Stimulated activated CD4-positive, alpha-beta T cell treated with anti-CD3 and anti-CD28 coated beads, Interleukin-12 subunit alpha, Interleukin-12 subunit beta, amount 100 ng/mL, for 24 hours (primary cell): ENCODE measurements around the gene PRR12.

Experiments used
- DNase-seq, 2 experiments: peaks; one replicate each; pipeline ENCODE4 v3.0.0-alpha.2; 2020; ENCODE audit warnings: low read depth in 2 of 2

The PRR12 gene

GRCh38 chr19:49592486-49593232 lies 1.7 kb downstream of the PRR12 start:
- no peak for DNase-seq

GRCh38 chr19:49593233-49594113 lies 2.5 kb downstream of the PRR12 start:
- DNase-seq, result peak; percentile 79 to 96

GRCh38 chr19:49594157-49594992 lies 3.4 kb downstream of the PRR12 start:
- DNase-seq, result no peak

- DNase-seq, result no peak
Observed at GRCh38 chr19:49594993-49595818, 4.2 kb downstream of the PRR12 start.

- DNase-seq, result no peak
Observed at GRCh38 chr19:49595819-49596404, 4.9 kb downstream of the PRR12 start.

- no peak for DNase-seq
Observed at GRCh38 chr19:49596407-49596806, 5.4 kb downstream of the PRR12 start.

- no peak for DNase-seq
Observed at GRCh38 chr19:49596954-49597702, 6.1 kb downstream of the PRR12 start.

- DNase-seq, result no peak
Observed at GRCh38 chr19:49597703-49597974, 6.7 kb downstream of the PRR12 start.

GRCh38 chr19:49599378-49600295 lies 8.7 kb downstream of the PRR12 start:
- DNase-seq, result no peak

GRCh38 chr19:49601482-49602038 lies 10.6 kb downstream of the PRR12 start:
- DNase-seq, result no peak

GRCh38 chr19:49602806-49603205 lies 11.8 kb downstream of the PRR12 start:
- DNase-seq, result no peak

- no peak for DNase-seq
Observed at GRCh38 chr19:49605605-49606004, 14.6 kb downstream of the PRR12 start.

GRCh38 chr19:49609499-49610092 lies 18.6 kb downstream of the PRR12 start:
- DNase-seq, result no peak

GRCh38 chr19:49613374-49613773 lies 22.4 kb downstream of the PRR12 start:
- DNase-seq, result no peak

- DNase-seq, result no peak
Observed at GRCh38 chr19:49614096-49614833, 23.3 kb downstream of the PRR12 start.

GRCh38 chr19:49615861-49616260 lies 24.9 kb downstream of the PRR12 start:
- no peak for DNase-seq

GRCh38 chr19:49616532-49616931 lies 25.6 kb downstream of the PRR12 start:
- no peak for DNase-seq

GRCh38 chr19:49616945-49617344 lies 26.0 kb downstream of the PRR12 start:
- no peak for DNase-seq
